Neural cell (in vitro differentiated cells): ENCODE data around the gene PABPN1L.

Source experiments
- EP300 ChIP-seq: fragments of 450-650 bp; conservative IDR thresholded peaks from 2 replicates; pipeline ENCODE4 v1.6.1; 2014; ENCODE audit warnings: antibody characterized with exemption, mild to moderate bottlenecking, moderate library complexity; ENCODE audit not compliant: poor library complexity, severe bottlenecking
- EZH2 ChIP-seq: fragments of 200-600, 300-800 bp; shearing (Covaris generic), sonication (generic); IDR thresholded peaks from 2 replicates; pipeline ENCODE4 v1.6.1; 2014; ENCODE audit warnings: antibody characterized with exemption, low read length, borderline replicate concordance, mild to moderate bottlenecking; ENCODE audit not compliant: insufficient read depth, poor library complexity, severe bottlenecking
- MXI1 ChIP-seq: fragments of 450-650 bp; conservative IDR thresholded peaks from 2 replicates; pipeline ENCODE4 v1.6.1; 2014; ENCODE audit warnings: antibody characterized with exemption, mild to moderate bottlenecking; ENCODE audit not compliant: poor library complexity, severe bottlenecking
- RAD21 ChIP-seq: fragments of 450-650 bp; conservative IDR thresholded peaks from 2 replicates; pipeline ENCODE4 v1.6.1; 2014; ENCODE audit warnings: antibody characterized with exemption, mild to moderate bottlenecking, moderate library complexity
- REST ChIP-seq: IDR thresholded peaks from 2 replicates; pipeline ENCODE4 v1.6.1; 2012; ENCODE audit warnings: borderline replicate concordance
- TF ChIP-seq, protein P1 (sequence below): fragments of 450-650 bp; IDR thresholded peaks from 2 replicates; pipeline ENCODE4 v1.5.1; 2014; ENCODE audit warnings: antibody characterized with exemption, mild to moderate bottlenecking, moderate library complexity; ENCODE audit not compliant: poor library complexity, severe bottlenecking

GRCh38 chr16:88886420-88886844 lies 20.0 kb upstream of the PABPN1L start:
- TF ChIP-seq EZH2 (no peak), EP300 (no peak), REST (no peak), RAD21 (no peak), MXI1 (no peak)
- TF ChIP-seq, protein P1, sequence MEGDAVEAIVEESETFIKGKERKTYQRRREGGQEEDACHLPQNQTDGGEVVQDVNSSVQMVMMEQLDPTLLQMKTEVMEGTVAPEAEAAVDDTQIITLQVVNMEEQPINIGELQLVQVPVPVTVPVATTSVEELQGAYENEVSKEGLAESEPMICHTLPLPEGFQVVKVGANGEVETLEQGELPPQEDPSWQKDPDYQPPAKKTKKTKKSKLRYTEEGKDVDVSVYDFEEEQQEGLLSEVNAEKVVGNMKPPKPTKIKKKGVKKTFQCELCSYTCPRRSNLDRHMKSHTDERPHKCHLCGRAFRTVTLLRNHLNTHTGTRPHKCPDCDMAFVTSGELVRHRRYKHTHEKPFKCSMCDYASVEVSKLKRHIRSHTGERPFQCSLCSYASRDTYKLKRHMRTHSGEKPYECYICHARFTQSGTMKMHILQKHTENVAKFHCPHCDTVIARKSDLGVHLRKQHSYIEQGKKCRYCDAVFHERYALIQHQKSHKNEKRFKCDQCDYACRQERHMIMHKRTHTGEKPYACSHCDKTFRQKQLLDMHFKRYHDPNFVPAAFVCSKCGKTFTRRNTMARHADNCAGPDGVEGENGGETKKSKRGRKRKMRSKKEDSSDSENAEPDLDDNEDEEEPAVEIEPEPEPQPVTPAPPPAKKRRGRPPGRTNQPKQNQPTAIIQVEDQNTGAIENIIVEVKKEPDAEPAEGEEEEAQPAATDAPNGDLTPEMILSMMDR, result no peak
